ENCODE results near the gene LAP3. TPM values are rescaled to one million over a fixed set of nuclear protein-coding genes. Genes with fewer than 3 reads are reported as not detected.
"Not testable (repeated sequence)": the region's sequence is repeated elsewhere in the genome, so short reads cannot be mapped to it uniquely, and the experiment has no call there.

LAP3 gene
- total RNA-seq, 4 donors from 2014 or later, result 10.9 to 87.1 (median 50.8) TPM

- H3K4me1 ChIP-seq, result no peaks in the 10 kb centered on the region
- H3K36me3 ChIP-seq, result no peaks in the 10 kb centered on the region
- no peaks in the 10 kb centered on the region for H3K27me3 ChIP-seq
- no peak overlapping the region for H3K4me3 ChIP-seq
- intact Hi-C loops (cut with DNase I; ENCODE audit: low total_unique reads), result no loop called here
- TF ChIP-seq POLR2A (IDR thresholded peaks at IDR 0.05) (no peak), CTCF (IDR thresholded peaks at IDR 0.05) (no peak)
- no peak overlapping the region for H3K27ac ChIP-seq
- no peak for DNase-seq
- no peaks in the 10 kb centered on the region for H3K9me3 ChIP-seq
These were observed 41.8 kb upstream of the LAP3 start for GRCh38 chr4:17535242-17535641.

- no peak for DNase-seq
- TF ChIP-seq CTCF (IDR thresholded peaks at IDR 0.05) (no peak), POLR2A (IDR thresholded peaks at IDR 0.05) (no peak)
- no peaks in the 10 kb centered on the region for H3K36me3 ChIP-seq
These were observed 41.1 kb upstream of the LAP3 start for GRCh38 chr4:17535906-17536305.

GRCh38 chr4:17537060-17537459, 39.9 kb upstream of the LAP3 start:
- H3K4me3 ChIP-seq; H3K27me3 ChIP-seq; H3K4me1 ChIP-seq; DNase-seq; H3K9me3 ChIP-seq; intact Hi-C loops (cut with DNase I; ENCODE audit: low total_unique reads); H3K36me3 ChIP-seq; H3K27ac ChIP-seq: not testable (repeated sequence)

More at GRCh38 chr4:17535906-17536305, 41.1 kb upstream of the LAP3 start:
- no peaks in the 10 kb centered on the region for H3K9me3 ChIP-seq
- no peak overlapping the region for H3K27ac ChIP-seq
- H3K27me3 ChIP-seq, result no peaks in the 10 kb centered on the region
- no peaks in the 10 kb centered on the region for H3K4me1 ChIP-seq
- intact Hi-C loops (cut with DNase I; ENCODE audit: low total_unique reads), result no loop called here
- H3K4me3 ChIP-seq, result no peak overlapping the region

- Histone ChIP-seq H3K9me3 (no peaks in the 10 kb centered on the region), H3K4me3 (no peak overlapping the region), H3K27me3 (no peaks in the 10 kb centered on the region), H3K36me3 (no peaks in the 10 kb centered on the region), H3K4me1 (no peaks in the 10 kb centered on the region), H3K27ac (no peak overlapping the region)
- no peak for DNase-seq
- no peak for TF ChIP-seq CTCF (IDR thresholded peaks at IDR 0.05)
- intact Hi-C loops (cut with DNase I; ENCODE audit: low total_unique reads), result no loop called here
These were observed 32.8 kb upstream of the LAP3 start for GRCh38 chr4:17544205-17544604.

- Histone ChIP-seq H3K9me3 (no peaks in the 10 kb centered on the region), H3K4me1 (no peaks in the 10 kb centered on the region), H3K27ac (no peak overlapping the region), H3K27me3 (no peaks in the 10 kb centered on the region), H3K36me3 (no peaks in the 10 kb centered on the region), H3K4me3 (no peak overlapping the region)
- DNase-seq, result no peak
- TF ChIP-seq CTCF (IDR thresholded peaks at IDR 0.05), result no peak
- intact Hi-C loops (cut with DNase I; ENCODE audit: low total_unique reads), result no loop called here
These were observed 32.2 kb upstream of the LAP3 start for GRCh38 chr4:17544831-17545234.

Measured in uterus (tissue), 4 donors.